Activated B cell treated with CpG ODN at 0.5 μM for 24 hours (primary cell): ENCODE results near the gene MTUS2. TPM values are rescaled to one million over a fixed set of nuclear protein-coding genes. Genes with fewer than 3 reads are reported as not detected.
"Not testable (repeated sequence)": the region's sequence is repeated elsewhere in the genome, so short reads cannot be mapped to it uniquely, and the experiment has no call there.

Source experiments
- ATAC-seq: fragments of 200-7000 bp; cut with Tn5 transposase; one replicate; pipeline ENCODE4 v1.10.0; 2021; ENCODE audit warnings: low read depth, mild to moderate bottlenecking, moderate library complexity
- CTCF ChIA-PET: fragments of 350-600 bp; sonication (Branson Sonifier 250); formaldehyde crosslinking; loops from one replicate; lab custom pipeline; 2021; ENCODE audit warnings: antibody characterized with exemption; lab: Charles Lee
- POLR2A ChIA-PET: fragments of 350-600 bp; sonication (Branson Sonifier 250); formaldehyde crosslinking; loops from one replicate; lab custom pipeline; 2021; ENCODE audit warnings: antibody characterized with exemption; lab: Charles Lee
- DNase-seq: peaks from one replicate; pipeline ENCODE4 v3.0.0; 2022
- H3K27ac Mint-ChIP-seq: one replicate; pipeline ENCODE4 v1.8.0; 2020; ENCODE audit warnings: mixed read lengths
- H3K27me3 Mint-ChIP-seq: one replicate; pipeline ENCODE4 v1.8.0; 2021; ENCODE audit warnings: mixed read lengths
- H3K36me3 Mint-ChIP-seq: one replicate; pipeline ENCODE4 v1.8.0; 2021; ENCODE audit warnings: low read depth, mixed read lengths
- H3K4me1 Mint-ChIP-seq: one replicate; pipeline ENCODE4 v1.8.0; 2021; ENCODE audit warnings: mixed read lengths
- H3K4me3 Mint-ChIP-seq: one replicate; pipeline ENCODE4 v1.8.0; 2020; ENCODE audit warnings: mild to moderate bottlenecking, mixed read lengths
- H3K9me3 Mint-ChIP-seq: one replicate; pipeline ENCODE4 v1.8.0; 2020; ENCODE audit warnings: mixed read lengths
- intact Hi-C: fragments of 100-400 bp; cut with micrococcal nuclease; formaldehyde crosslinking; loops from one replicate; pipeline ENCODE4 v1.15.1; 2024
- total RNA-seq: library from RNA; stranded (reverse); gene quantifications from 2 replicates; pipeline ENCODE4 v1.2.3, GENCODE V29; 2022
- TF ChIP-seq, protein P1 (sequence below): fragments of 200-600 bp; IDR thresholded peaks from one replicate; pipeline ENCODE4 v1.8.0; 2022; ENCODE audit warnings: antibody characterized with exemption, mild to moderate bottlenecking

MTUS2 gene
- total RNA-seq, 1 donor from 2014 or later, result not detected

DNA sequence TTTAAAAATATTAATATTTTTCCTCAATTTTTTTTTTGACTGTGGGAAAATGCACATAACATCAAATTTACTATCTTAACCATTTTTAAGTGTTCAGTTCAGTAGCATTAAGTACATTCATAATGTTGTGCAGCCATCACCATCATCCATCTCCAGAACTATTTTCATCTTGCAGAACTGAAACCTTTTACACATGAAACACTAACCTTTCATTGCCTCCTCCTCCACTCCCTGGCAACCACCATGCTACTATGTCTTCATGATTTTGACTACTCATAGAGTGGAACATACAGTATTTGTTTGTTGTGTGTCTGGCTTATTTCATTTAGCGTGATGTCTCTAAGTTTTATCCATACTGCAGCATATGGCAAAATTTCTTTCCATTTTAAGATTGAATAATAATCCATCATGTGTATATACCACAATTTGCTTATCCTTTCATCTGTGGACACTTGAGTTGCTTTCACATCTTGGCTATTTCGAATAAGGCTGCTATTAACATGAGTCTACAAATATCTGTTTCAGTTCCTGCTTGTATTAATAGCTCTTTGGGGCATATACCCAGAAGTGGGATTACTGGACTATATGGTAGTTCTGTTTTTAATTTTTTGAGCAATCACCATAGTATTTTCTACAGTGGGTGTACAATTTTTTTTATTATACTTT is 376.4 kb downstream of the MTUS2 start:
- peaks cover 15% of the 10 kb centered on the region for H3K4me1 Mint-ChIP-seq
- no peak overlapping the region for H3K4me3 Mint-ChIP-seq
- ATAC-seq, result peak; percentile 54
- no peak for DNase-seq
- ChIA-PET POLR2A (no interaction called here), CTCF (no interaction called here)
- H3K27me3 Mint-ChIP-seq, result no peaks in the 10 kb centered on the region
- H3K36me3 Mint-ChIP-seq, result no peaks in the 10 kb centered on the region
- intact Hi-C loops, result no loop called here
- TF ChIP-seq, protein P1, sequence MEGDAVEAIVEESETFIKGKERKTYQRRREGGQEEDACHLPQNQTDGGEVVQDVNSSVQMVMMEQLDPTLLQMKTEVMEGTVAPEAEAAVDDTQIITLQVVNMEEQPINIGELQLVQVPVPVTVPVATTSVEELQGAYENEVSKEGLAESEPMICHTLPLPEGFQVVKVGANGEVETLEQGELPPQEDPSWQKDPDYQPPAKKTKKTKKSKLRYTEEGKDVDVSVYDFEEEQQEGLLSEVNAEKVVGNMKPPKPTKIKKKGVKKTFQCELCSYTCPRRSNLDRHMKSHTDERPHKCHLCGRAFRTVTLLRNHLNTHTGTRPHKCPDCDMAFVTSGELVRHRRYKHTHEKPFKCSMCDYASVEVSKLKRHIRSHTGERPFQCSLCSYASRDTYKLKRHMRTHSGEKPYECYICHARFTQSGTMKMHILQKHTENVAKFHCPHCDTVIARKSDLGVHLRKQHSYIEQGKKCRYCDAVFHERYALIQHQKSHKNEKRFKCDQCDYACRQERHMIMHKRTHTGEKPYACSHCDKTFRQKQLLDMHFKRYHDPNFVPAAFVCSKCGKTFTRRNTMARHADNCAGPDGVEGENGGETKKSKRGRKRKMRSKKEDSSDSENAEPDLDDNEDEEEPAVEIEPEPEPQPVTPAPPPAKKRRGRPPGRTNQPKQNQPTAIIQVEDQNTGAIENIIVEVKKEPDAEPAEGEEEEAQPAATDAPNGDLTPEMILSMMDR, result no peak
- H3K9me3 Mint-ChIP-seq, result peaks cover 11% of the 10 kb centered on the region
- no peak overlapping the region for H3K27ac Mint-ChIP-seq

DNA sequence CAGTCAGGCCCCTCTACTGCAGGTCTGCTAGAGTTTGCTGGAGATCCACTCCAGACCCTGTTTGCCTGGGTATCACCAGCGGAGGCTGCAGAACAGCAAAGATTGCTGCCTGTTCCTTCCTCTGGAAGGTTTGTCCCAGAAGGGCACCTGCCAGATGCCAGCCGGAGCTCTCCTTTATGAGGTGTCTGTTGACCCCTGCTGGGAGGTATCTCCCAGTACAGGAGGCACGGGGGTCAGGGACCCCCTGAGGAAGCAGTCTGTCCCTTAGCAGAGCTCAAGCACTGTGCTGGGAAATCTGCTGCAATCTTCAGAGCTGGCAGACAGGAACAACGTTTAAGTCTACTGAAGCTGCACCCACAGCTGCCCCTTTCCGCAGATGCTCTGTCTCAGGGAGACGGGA is 382.6 kb downstream of the MTUS2 start:
- DNase-seq, CTCF ChIA-PET, ATAC-seq, POLR2A ChIA-PET, intact Hi-C loops, H3K4me3 Mint-ChIP-seq, H3K27ac Mint-ChIP-seq, H3K4me1 Mint-ChIP-seq, H3K27me3 Mint-ChIP-seq, H3K36me3 Mint-ChIP-seq: not testable (repeated sequence)
- peaks cover 24% of the 10 kb centered on the region for H3K9me3 Mint-ChIP-seq

DNA sequence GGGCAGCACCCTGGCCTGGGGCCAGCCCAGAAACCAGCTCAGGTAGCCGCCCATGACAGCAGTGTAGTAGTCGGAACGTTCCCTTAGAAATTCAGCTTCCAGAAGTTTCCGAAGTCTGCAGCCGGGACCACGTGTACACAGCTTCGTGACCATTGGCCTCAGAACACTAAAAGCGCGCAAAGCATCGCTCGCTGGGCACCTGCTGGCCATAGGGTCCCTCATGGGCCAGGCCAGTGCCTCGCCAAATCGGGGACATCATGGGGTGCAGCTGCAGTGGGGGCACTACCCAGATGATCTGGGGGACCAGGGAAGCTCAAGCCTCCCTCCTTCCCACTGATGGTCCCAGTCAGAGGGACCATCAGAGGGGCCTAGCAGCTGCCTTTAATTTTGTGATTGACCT is 384.5 kb downstream of the MTUS2 start:
- Mint-ChIP-seq H3K27ac (no peak overlapping the region), H3K4me3 (no peak overlapping the region), H3K9me3 (peaks cover 24% of the 10 kb centered on the region), H3K27me3 (no peaks in the 10 kb centered on the region), H3K36me3 (no peaks in the 10 kb centered on the region), H3K4me1 (no peaks in the 10 kb centered on the region)
- TF ChIP-seq, protein P1, result no peak
- CTCF ChIA-PET, result no interaction called here
- DNase-seq (no peak), ATAC-seq (no peak)
- intact Hi-C loops, result no loop called here
- POLR2A ChIA-PET, result no interaction called here

DNA sequence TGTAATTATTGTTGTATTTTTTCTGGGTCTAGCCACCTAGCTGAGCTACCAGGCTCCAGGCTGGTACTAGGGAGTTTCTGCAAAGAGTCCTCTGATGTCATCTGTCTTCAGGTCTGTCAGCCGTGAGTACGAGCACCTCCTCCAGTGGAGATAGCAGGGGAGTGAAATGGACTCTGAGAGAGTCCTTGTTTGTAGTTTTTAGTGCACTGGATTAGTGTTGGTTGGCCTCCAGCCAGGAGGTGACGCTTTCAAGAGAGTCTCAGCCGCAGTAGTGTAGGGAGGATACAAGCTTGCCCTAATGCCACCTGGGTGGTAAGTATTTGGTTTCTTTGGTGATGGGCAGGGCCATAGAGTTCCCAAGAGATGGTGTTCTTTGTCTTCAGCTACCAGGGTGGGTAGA is 390.5 kb downstream of the MTUS2 start:
- CTCF ChIA-PET, result no interaction called here
- Mint-ChIP-seq H3K27me3 (no peaks in the 10 kb centered on the region), H3K36me3 (no peaks in the 10 kb centered on the region), H3K9me3 (peaks cover 21% of the 10 kb centered on the region), H3K4me1 (no peaks in the 10 kb centered on the region), H3K27ac (no peak overlapping the region), H3K4me3 (no peak overlapping the region)
- ATAC-seq, result no peak
- POLR2A ChIA-PET, result no interaction called here
- TF ChIP-seq, protein P1, result no peak
- no peak for DNase-seq
- intact Hi-C loops, result no loop called here

DNA sequence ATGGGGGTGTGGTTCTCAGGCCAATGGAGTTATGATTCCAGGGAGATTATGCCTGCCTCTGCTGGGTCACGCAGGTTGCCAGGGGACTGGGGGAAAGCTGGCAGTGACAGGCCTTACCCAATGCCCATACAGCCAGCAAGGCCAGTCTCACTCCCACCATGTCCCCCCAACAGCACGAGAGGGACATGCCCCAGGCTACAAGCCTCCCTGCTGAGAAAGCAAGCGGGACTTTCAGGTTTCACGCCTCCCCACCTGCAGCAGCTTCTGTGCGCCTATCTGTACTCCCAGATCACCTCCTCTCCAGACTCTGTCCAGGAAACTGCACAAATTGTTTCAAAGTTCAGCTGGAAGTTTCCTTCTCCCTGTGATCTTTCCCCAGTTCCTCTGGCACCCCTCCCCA is 391.0 kb downstream of the MTUS2 start:
- POLR2A ChIA-PET, H3K27me3 Mint-ChIP-seq, CTCF ChIA-PET, H3K4me3 Mint-ChIP-seq, H3K27ac Mint-ChIP-seq, H3K4me1 Mint-ChIP-seq, ATAC-seq, intact Hi-C loops, DNase-seq, H3K36me3 Mint-ChIP-seq: not testable (repeated sequence)
- peaks cover 19% of the 10 kb centered on the region for H3K9me3 Mint-ChIP-seq

DNA sequence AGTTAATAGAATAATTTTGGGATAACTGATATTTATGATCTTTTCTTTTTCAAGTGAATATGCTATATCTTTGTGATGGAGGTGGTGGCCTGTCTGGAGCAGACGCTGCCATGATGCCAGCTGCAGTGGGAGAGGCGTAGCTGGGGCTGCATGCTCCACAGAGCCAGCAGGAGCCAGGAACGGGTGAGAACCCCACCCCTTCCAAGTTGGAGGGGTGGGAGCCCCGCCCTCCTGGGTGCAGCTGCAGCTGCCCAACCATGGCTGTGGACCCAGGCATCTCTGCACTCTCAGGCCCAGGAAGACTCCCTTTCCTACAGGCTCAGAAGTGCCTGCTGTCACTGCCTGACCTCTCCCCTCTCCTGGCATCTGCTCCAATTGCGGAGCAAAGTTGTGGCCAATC is 402.3 kb downstream of the MTUS2 start:
- Mint-ChIP-seq H3K36me3 (no peaks in the 10 kb centered on the region), H3K27me3 (peaks cover 3% of the 10 kb centered on the region), H3K27ac (no peak overlapping the region), H3K4me1 (no peaks in the 10 kb centered on the region), H3K4me3 (no peak overlapping the region), H3K9me3 (peaks cover 5% of the 10 kb centered on the region)
- TF ChIP-seq, protein P1, result no peak
- POLR2A ChIA-PET, result no interaction called here
- CTCF ChIA-PET, result no interaction called here
- ATAC-seq (no peak), DNase-seq (no peak)
- intact Hi-C loops, result no loop called here
